Neural cell (in vitro differentiated cells): ENCODE results near the gene KIRREL3. TPM values are rescaled to one million over a fixed set of nuclear protein-coding genes. Genes with fewer than 3 reads are reported as not detected.

Experiments used
- H2AFZ ChIP-seq: fragments of 200-600, 300-800 bp; sonication (generic), shearing (Covaris generic); 2 replicates; pipeline ENCODE4 v1.6.0; 2014; ENCODE audit warnings: low read depth, mild to moderate bottlenecking, antibody characterized with exemption, low read length, moderate library complexity
- H3F3A ChIP-seq: fragments of 200-600 bp; shearing (Covaris generic); 2 replicates; pipeline ENCODE4 v1.6.1; 2016; ENCODE audit warnings: mild to moderate bottlenecking, moderate library complexity, mixed read lengths, antibody characterized with exemption, low read length; ENCODE audit not compliant: insufficient read depth, poor library complexity, severe bottlenecking
- H3K27ac ChIP-seq: fragments of 200-600, 300-800 bp; sonication (generic), shearing (Covaris generic); 2 replicates; pipeline ENCODE4 v1.5.1; 2014; ENCODE audit warnings: mild to moderate bottlenecking, low read length, moderate library complexity
- H3K27me3 ChIP-seq: fragments of 300-800, 200-600 bp; sonication (generic), shearing (Covaris generic); 2 replicates; pipeline ENCODE4 v1.6.0; 2014; ENCODE audit warnings: mild to moderate bottlenecking, low read depth, low read length, moderate library complexity; ENCODE audit not compliant: insufficient read depth
- H3K36me3 ChIP-seq: fragments of 300-800, 200-600 bp; sonication (generic), shearing (Covaris generic); 2 replicates; pipeline ENCODE4 v1.5.1; 2014; ENCODE audit warnings: mild to moderate bottlenecking, antibody characterized with exemption, low read length, moderate library complexity; ENCODE audit not compliant: insufficient read depth
- H3K4me2 ChIP-seq: fragments of 300-800, 200-600 bp; sonication (generic), shearing (Covaris generic); 2 replicates; pipeline ENCODE4 v1.6.0; 2014; ENCODE audit warnings: mild to moderate bottlenecking, low read length
- H3K4me3 ChIP-seq: fragments of 300-800, 200-600 bp; sonication (generic), shearing (Covaris generic); 2 replicates; pipeline ENCODE4 v1.5.1; 2014; ENCODE audit warnings: mild to moderate bottlenecking, low read length, moderate library complexity
- H3K79me2 ChIP-seq: fragments of 200-600 bp; shearing (Covaris generic); replicated peaks from 2 replicates; pipeline ENCODE4 v1.6.0; 2014; ENCODE audit warnings: mild to moderate bottlenecking, low read length, moderate library complexity; ENCODE audit not compliant: insufficient read depth
- H3K9ac ChIP-seq: fragments of 300-800, 200-600 bp; sonication (generic), shearing (Covaris generic); 2 replicates; pipeline ENCODE4 v1.6.1; 2016; ENCODE audit warnings: mild to moderate bottlenecking, low read length, mixed read lengths
- H3K9me2 ChIP-seq: fragments of 200-600 bp; shearing (Covaris generic); 2 replicates; pipeline ENCODE4 v1.6.1; 2016; ENCODE audit warnings: mild to moderate bottlenecking, low read length, mixed read lengths; ENCODE audit not compliant: insufficient read depth
- H3K9me3 ChIP-seq: fragments of 200-600, 300-800 bp; sonication (generic), shearing (Covaris generic); 2 replicates; pipeline ENCODE4 v1.6.1; 2016; ENCODE audit warnings: mild to moderate bottlenecking, mixed run types, low read length, moderate library complexity, mixed read lengths
- H4K20me1 ChIP-seq: fragments of 200-600 bp; shearing (Covaris generic); 2 replicates; pipeline ENCODE4 v1.6.1; 2016; ENCODE audit warnings: mild to moderate bottlenecking, mixed run types; ENCODE audit not compliant: insufficient read depth
- EP300 ChIP-seq: fragments of 450-650 bp; conservative IDR thresholded peaks from 2 replicates; pipeline ENCODE4 v1.6.1; 2014; ENCODE audit warnings: antibody characterized with exemption, mild to moderate bottlenecking, moderate library complexity; ENCODE audit not compliant: poor library complexity, severe bottlenecking
- EZH2 ChIP-seq: fragments of 200-600, 300-800 bp; shearing (Covaris generic), sonication (generic); IDR thresholded peaks from 2 replicates; pipeline ENCODE4 v1.6.1; 2014; ENCODE audit warnings: antibody characterized with exemption, low read length, borderline replicate concordance, mild to moderate bottlenecking; ENCODE audit not compliant: insufficient read depth, poor library complexity, severe bottlenecking
- MXI1 ChIP-seq: fragments of 450-650 bp; conservative IDR thresholded peaks from 2 replicates; pipeline ENCODE4 v1.6.1; 2014; ENCODE audit warnings: antibody characterized with exemption, mild to moderate bottlenecking; ENCODE audit not compliant: poor library complexity, severe bottlenecking
- POLR2AphosphoS5 ChIP-seq: IDR thresholded peaks from 2 replicates; pipeline ENCODE4 v1.6.1; 2012
- RAD21 ChIP-seq: fragments of 450-650 bp; conservative IDR thresholded peaks from 2 replicates; pipeline ENCODE4 v1.6.1; 2014; ENCODE audit warnings: antibody characterized with exemption, mild to moderate bottlenecking, moderate library complexity
- SMC3 ChIP-seq: fragments of 450-650 bp; conservative IDR thresholded peaks from 2 replicates; pipeline ENCODE4 v1.6.1; 2014; ENCODE audit warnings: antibody characterized with exemption, mild to moderate bottlenecking, moderate library complexity; ENCODE audit not compliant: poor library complexity
- TAF1 ChIP-seq: IDR thresholded peaks from 2 replicates; pipeline ENCODE4 v1.6.1; 2012; ENCODE audit warnings: low read depth
- polyA plus RNA-seq: library from polyadenylated mRNA; depleted of rRNA; stranded (reverse); fragments of >200 nt; gene quantifications from 2 replicates; pipeline ENCODE4 v1.2.3, GENCODE V29; 2014
- TF ChIP-seq, protein P1 (sequence below): fragments of 450-650 bp; IDR thresholded peaks from 2 replicates; pipeline ENCODE4 v1.5.1; 2014; ENCODE audit warnings: antibody characterized with exemption, mild to moderate bottlenecking, moderate library complexity; ENCODE audit not compliant: poor library complexity, severe bottlenecking
- TF ChIP-seq, protein P2 (sequence below): IDR thresholded peaks from 2 replicates; pipeline ENCODE4 v1.6.1; 2012; ENCODE audit warnings: borderline replicate concordance

The KIRREL3 gene
- polyA plus RNA-seq, 1 donor from 2014 or later: 23.8 TPM

DNA sequence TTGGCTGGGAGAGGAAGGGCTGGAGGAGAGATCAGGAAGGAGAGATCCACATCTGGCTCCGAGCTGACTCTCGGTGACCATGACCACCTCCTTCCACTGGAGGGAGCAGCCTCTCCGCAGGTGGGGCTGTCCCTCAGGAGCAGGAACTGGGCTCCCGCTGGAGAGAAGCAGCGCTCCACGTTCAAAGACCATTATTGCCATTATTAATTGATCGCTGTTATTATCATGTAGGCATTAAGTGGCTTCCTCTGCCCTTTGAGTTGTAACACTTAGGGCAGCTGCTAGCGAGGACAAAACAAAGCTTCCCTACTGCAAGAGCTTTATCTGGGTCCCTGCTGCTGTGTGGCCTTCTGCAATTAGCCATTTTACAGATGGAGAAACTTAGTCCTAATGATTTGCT is 393.2 kb downstream of the KIRREL3 start:
- H3K9me3 ChIP-seq: no peaks in the 10 kb centered on the region
- H3K4me2 ChIP-seq: no peak overlapping the region
- no peaks in the 10 kb centered on the region for H3K9me2 ChIP-seq
- H4K20me1 ChIP-seq: no peaks in the 10 kb centered on the region
- no peaks in the 10 kb centered on the region for H3F3A ChIP-seq
- no peaks in the 10 kb centered on the region for H3K79me2 ChIP-seq
- H3K4me3 ChIP-seq: no peak overlapping the region
- TF ChIP-seq RAD21 (peak; percentile 97), SMC3 (peak; percentile 95), EP300 (no peak), MXI1 (no peak)
- TF ChIP-seq, protein P1, sequence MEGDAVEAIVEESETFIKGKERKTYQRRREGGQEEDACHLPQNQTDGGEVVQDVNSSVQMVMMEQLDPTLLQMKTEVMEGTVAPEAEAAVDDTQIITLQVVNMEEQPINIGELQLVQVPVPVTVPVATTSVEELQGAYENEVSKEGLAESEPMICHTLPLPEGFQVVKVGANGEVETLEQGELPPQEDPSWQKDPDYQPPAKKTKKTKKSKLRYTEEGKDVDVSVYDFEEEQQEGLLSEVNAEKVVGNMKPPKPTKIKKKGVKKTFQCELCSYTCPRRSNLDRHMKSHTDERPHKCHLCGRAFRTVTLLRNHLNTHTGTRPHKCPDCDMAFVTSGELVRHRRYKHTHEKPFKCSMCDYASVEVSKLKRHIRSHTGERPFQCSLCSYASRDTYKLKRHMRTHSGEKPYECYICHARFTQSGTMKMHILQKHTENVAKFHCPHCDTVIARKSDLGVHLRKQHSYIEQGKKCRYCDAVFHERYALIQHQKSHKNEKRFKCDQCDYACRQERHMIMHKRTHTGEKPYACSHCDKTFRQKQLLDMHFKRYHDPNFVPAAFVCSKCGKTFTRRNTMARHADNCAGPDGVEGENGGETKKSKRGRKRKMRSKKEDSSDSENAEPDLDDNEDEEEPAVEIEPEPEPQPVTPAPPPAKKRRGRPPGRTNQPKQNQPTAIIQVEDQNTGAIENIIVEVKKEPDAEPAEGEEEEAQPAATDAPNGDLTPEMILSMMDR: peak; percentile 90
- H3K36me3 ChIP-seq: no peaks in the 10 kb centered on the region
- no peak overlapping the region for H3K9ac ChIP-seq
- peaks cover 2% of the 10 kb centered on the region for H3K27me3 ChIP-seq
- H3K27ac ChIP-seq: no peak overlapping the region
- no peak overlapping the region for H2AFZ ChIP-seq

DNA sequence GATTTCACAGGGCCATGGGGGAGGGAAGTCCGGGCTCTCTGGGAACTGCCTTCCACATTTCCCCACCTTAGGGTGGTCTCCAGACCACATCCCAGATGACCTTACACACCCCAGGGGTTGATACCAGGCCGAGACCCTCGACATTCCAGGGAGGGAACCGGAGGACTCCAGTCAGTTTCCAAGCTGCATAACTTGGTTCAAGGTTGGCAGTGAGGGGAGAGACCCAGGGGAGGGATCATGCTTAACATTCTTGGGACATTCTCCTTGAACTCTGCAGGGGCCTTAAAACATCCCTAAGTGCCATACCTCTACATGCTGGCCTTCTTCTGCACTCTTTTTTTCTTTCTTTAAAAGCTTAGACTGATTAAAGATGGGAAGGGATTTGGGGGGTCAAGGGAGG is 394.1 kb downstream of the KIRREL3 start:
- Histone ChIP-seq H3K9me2 (no peaks in the 10 kb centered on the region), H2AFZ (no peak overlapping the region), H4K20me1 (no peaks in the 10 kb centered on the region), H3K27ac (no peak overlapping the region), H3K9me3 (no peaks in the 10 kb centered on the region), H3K36me3 (no peaks in the 10 kb centered on the region), H3K4me2 (no peak overlapping the region), H3K27me3 (peaks cover 2% of the 10 kb centered on the region), H3F3A (no peaks in the 10 kb centered on the region), H3K9ac (no peak overlapping the region), H3K79me2 (no peaks in the 10 kb centered on the region), H3K4me3 (no peak overlapping the region)
- TF ChIP-seq, protein P2, sequence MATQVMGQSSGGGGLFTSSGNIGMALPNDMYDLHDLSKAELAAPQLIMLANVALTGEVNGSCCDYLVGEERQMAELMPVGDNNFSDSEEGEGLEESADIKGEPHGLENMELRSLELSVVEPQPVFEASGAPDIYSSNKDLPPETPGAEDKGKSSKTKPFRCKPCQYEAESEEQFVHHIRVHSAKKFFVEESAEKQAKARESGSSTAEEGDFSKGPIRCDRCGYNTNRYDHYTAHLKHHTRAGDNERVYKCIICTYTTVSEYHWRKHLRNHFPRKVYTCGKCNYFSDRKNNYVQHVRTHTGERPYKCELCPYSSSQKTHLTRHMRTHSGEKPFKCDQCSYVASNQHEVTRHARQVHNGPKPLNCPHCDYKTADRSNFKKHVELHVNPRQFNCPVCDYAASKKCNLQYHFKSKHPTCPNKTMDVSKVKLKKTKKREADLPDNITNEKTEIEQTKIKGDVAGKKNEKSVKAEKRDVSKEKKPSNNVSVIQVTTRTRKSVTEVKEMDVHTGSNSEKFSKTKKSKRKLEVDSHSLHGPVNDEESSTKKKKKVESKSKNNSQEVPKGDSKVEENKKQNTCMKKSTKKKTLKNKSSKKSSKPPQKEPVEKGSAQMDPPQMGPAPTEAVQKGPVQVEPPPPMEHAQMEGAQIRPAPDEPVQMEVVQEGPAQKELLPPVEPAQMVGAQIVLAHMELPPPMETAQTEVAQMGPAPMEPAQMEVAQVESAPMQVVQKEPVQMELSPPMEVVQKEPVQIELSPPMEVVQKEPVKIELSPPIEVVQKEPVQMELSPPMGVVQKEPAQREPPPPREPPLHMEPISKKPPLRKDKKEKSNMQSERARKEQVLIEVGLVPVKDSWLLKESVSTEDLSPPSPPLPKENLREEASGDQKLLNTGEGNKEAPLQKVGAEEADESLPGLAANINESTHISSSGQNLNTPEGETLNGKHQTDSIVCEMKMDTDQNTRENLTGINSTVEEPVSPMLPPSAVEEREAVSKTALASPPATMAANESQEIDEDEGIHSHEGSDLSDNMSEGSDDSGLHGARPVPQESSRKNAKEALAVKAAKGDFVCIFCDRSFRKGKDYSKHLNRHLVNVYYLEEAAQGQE: no peak

DNA sequence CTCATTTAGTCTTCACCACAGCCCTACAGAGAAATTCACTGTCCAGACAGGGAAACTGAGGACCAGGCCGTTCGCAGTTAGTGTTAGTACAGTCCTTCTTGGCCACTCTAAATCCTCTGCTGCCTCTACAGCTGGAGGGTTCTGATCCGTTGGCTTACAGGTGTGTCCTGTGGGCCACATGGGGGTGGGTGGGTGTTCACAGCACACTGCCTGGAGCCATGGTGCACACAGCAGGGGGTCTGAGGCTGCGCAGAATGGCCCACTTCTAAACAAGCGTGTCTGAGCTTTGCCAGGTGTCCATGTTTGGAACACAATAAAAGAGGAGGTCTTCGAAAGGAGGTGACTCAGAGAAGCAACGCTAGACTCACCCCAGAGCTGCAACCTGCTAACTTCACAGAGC is 396.1 kb downstream of the KIRREL3 start:
- H3K4me2 ChIP-seq: no peak overlapping the region
- H3K36me3 ChIP-seq: no peaks in the 10 kb centered on the region
- H3K9ac ChIP-seq: no peak overlapping the region
- H3K9me2 ChIP-seq: no peaks in the 10 kb centered on the region
- no peaks in the 10 kb centered on the region for H3K9me3 ChIP-seq
- H2AFZ ChIP-seq: no peak overlapping the region
- no peaks in the 10 kb centered on the region for H4K20me1 ChIP-seq
- TF ChIP-seq RAD21 (no peak), TAF1 (no peak), MXI1 (no peak), EP300 (no peak), POLR2AphosphoS5 (no peak), SMC3 (no peak), EZH2 (no peak)
- TF ChIP-seq, protein P2: no peak
- TF ChIP-seq, protein P1: no peak
- H3K27ac ChIP-seq: no peak overlapping the region
- peaks cover 2% of the 10 kb centered on the region for H3K27me3 ChIP-seq
- H3F3A ChIP-seq: no peaks in the 10 kb centered on the region
- H3K4me3 ChIP-seq: no peak overlapping the region
- H3K79me2 ChIP-seq: no peaks in the 10 kb centered on the region
